A673 (cell line): Measurements from ENCODE around the gene SPC24. TPM values are rescaled to one million over a fixed set of nuclear protein-coding genes. Genes with fewer than 3 reads are reported as not detected.

Experiments
- BruUV-seq: library from RNA; stranded (reverse); fragments of 400-500 nt; replicated peaks from 2 replicates; lab custom pipeline; 2021; lab: Mats Ljungman, UMichigan
- CTCF ChIA-PET: fragments of 300-600 bp; sonication (Branson Sonifier 250); formaldehyde crosslinking; loops from one replicate; lab custom pipeline; 2022; ENCODE audit warnings: antibody characterized with exemption; lab: Charles Lee
- POLR2A ChIA-PET: fragments of 300-600 bp; sonication (Branson Sonifier 250); formaldehyde crosslinking; loops from one replicate; lab custom pipeline; 2022; ENCODE audit warnings: antibody characterized with exemption; ENCODE audit not compliant: low non-redundant PET; lab: Charles Lee
- DNase-seq: peaks from one replicate; pipeline ENCODE4 v3.0.0-alpha.2; 2015; ENCODE audit warnings: low spot score
- H3K27ac ChIP-seq: fragments of 200-600 bp; sonication (generic); 2 replicates; pipeline ENCODE4 v1.5.1; 2016; ENCODE audit warnings: mixed run types, low read depth, mild to moderate bottlenecking, mixed read lengths, antibody characterized with exemption, low read length; ENCODE audit not compliant: poor library complexity, severe bottlenecking
- H3K27me3 ChIP-seq: fragments of 200-600 bp; sonication (generic); replicated peaks from 2 replicates; pipeline ENCODE4 v1.6.1; 2017; ENCODE audit warnings: mixed run types, low read depth, mild to moderate bottlenecking, mixed read lengths, antibody characterized with exemption, low read length; ENCODE audit not compliant: insufficient read depth, poor library complexity
- H3K36me3 ChIP-seq: fragments of 200-600 bp; sonication (generic); 2 replicates; pipeline ENCODE4 v1.6.1; 2016; ENCODE audit warnings: mixed run types, mild to moderate bottlenecking, mixed read lengths, antibody characterized with exemption, low read length; ENCODE audit not compliant: insufficient read depth, poor library complexity, severe bottlenecking
- H3K4me1 ChIP-seq: fragments of 200-600 bp; sonication (generic); 2 replicates; pipeline ENCODE4 v1.6.1; 2017; ENCODE audit warnings: mixed run types, mild to moderate bottlenecking, mixed read lengths, antibody characterized with exemption, low read length; ENCODE audit not compliant: insufficient read depth, poor library complexity, severe bottlenecking
- H3K4me3 ChIP-seq: fragments of 200-600 bp; sonication (generic); 2 replicates; pipeline ENCODE4 v1.5.1; 2016; ENCODE audit warnings: low read depth, mixed run types, mild to moderate bottlenecking, mixed read lengths, low read length; ENCODE audit not compliant: poor library complexity, severe bottlenecking
- H3K9me3 ChIP-seq: fragments of 200-600 bp; sonication (generic); 2 replicates; pipeline ENCODE4 v1.6.1; 2016; ENCODE audit warnings: mixed run types, low read depth, mild to moderate bottlenecking, mixed read lengths, antibody characterized with exemption, low read length; ENCODE audit not compliant: poor library complexity, severe bottlenecking
- EZH2 ChIP-seq: fragments of 200-600 bp; sonication (generic); IDR thresholded peaks from 2 replicates; pipeline ENCODE4 v1.6.1; 2017; ENCODE audit warnings: borderline replicate concordance, low read depth, mild to moderate bottlenecking, mixed read lengths, antibody characterized with exemption, low read length; ENCODE audit not compliant: poor library complexity, severe bottlenecking
- intact Hi-C: fragments of 100-400 bp; cut with micrococcal nuclease; formaldehyde crosslinking; loops from one replicate; pipeline ENCODE4 v1.10.0; 2022; ENCODE audit not compliant: unreplicated experiment
- total RNA-seq: library from RNA; stranded (reverse); gene quantifications from 2 replicates; pipeline ENCODE4 v1.2.3, GENCODE V29; 2021
- TF ChIP-seq, protein P1 (sequence below): fragments of 300-800, 200-600 bp; sonication (generic); conservative IDR thresholded peaks from 2 replicates; pipeline ENCODE4 v1.5.1; 2017; ENCODE audit warnings: low read depth, mild to moderate bottlenecking, antibody characterized with exemption, low read length, moderate library complexity, mixed read lengths

SPC24 gene
- total RNA-seq, 1 experiment from 2014 or later: 97.6 TPM

DNA sequence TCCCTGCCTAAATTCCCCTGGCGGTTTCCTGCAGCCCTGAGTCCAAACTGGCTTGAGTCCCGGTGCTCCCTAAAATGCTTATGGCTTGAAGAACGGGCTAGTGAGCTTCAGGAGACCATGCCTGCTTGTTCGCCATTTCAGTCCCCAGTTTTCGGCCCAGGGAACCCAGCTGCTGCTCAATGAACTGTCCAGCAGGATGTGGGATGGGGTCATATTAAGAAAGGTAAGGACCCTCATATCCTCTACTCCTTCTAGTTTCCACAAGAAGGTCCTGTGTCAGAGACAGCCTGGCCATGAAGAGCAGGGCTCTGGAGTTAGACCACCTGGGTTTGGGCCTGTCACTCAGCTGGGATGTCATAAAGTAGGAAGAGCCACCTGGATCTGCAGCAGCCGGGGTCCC, 17.0 kb upstream of the SPC24 start:
- DNase-seq: no peak
- TF ChIP-seq, protein P1, sequence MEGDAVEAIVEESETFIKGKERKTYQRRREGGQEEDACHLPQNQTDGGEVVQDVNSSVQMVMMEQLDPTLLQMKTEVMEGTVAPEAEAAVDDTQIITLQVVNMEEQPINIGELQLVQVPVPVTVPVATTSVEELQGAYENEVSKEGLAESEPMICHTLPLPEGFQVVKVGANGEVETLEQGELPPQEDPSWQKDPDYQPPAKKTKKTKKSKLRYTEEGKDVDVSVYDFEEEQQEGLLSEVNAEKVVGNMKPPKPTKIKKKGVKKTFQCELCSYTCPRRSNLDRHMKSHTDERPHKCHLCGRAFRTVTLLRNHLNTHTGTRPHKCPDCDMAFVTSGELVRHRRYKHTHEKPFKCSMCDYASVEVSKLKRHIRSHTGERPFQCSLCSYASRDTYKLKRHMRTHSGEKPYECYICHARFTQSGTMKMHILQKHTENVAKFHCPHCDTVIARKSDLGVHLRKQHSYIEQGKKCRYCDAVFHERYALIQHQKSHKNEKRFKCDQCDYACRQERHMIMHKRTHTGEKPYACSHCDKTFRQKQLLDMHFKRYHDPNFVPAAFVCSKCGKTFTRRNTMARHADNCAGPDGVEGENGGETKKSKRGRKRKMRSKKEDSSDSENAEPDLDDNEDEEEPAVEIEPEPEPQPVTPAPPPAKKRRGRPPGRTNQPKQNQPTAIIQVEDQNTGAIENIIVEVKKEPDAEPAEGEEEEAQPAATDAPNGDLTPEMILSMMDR: no peak
- TF ChIP-seq EZH2: no peak
- ChIA-PET CTCF (no interaction called here), POLR2A (no interaction called here)
- Histone ChIP-seq H3K9me3 (no peaks in the 10 kb centered on the region), H3K4me3 (no peak overlapping the region), H3K27me3 (no peaks in the 10 kb centered on the region), H3K27ac (no peak overlapping the region), H3K36me3 (peaks cover 53% of the 10 kb centered on the region), H3K4me1 (no peaks in the 10 kb centered on the region)
- intact Hi-C loops: no loop called here
- BruUV-seq: no TSS peak

DNA sequence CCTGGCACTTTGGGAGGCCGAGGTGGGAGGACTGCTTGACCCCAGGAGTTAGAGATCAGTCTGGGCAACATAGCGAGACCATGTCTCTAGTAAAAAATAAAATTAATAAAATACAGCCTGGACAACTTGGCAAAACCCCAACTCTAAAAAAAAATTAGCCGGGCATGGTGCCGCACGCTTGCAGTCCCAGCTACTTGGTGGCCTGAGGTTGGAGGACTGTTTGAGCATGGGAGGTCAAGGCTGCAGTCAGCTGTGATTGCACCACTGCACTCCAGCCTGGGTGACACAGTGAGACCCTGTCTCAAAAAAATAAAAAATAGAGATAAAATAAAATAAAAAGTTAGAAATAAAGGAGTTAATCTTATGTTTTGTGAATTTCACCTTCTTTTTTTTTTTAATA, 15.6 kb upstream of the SPC24 start:
- H3K36me3 ChIP-seq: peaks cover 45% of the 10 kb centered on the region
- POLR2A ChIA-PET: no interaction called here
- H3K4me3 ChIP-seq: no peak overlapping the region
- no peak for TF ChIP-seq EZH2
- TF ChIP-seq, protein P1: no peak
- no peaks in the 10 kb centered on the region for H3K9me3 ChIP-seq
- H3K27me3 ChIP-seq: no peaks in the 10 kb centered on the region
- DNase-seq: no peak
- CTCF ChIA-PET: no interaction called here
- no peak overlapping the region for H3K27ac ChIP-seq
- no peaks in the 10 kb centered on the region for H3K4me1 ChIP-seq
- intact Hi-C loops: no loop called here
- BruUV-seq: no TSS peak

DNA sequence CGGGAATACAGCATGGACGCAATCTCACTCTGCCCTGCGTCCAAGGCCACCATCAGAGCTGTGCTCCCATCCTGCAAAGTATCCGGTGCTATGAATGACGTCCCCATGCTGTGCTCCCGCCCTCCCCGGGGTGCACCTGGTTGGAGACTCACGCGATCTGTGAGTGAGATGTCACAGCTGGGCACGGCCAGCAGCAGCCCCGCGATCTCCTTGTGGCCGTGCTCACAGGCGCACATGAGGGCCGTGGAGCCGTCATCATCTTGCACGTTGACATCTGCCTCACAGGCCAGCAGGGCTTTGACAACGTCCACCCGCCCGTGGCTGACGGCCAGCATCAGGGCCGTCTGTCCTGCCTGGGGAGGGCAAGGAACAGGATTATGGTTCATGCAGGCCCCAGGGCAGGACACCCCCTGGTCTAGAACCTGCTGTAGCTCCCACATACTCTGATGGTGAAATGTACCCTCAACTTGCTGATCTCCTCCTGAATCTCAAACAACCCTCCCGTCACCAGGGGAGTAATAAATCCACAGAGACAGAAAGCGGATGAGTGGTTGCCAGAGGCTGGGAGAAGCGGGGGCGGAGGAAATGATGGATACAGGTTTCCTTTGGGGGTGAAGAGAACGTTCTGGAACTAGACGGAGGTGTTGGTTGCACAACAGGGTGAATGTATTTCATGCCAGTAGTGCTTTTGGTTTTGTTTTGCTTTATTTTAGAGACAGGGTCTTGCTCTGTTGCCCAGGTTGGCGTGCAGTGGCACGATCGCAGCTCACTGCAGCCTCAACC, 14.5 kb upstream of the SPC24 start:
- Histone ChIP-seq H3K4me1 (no peaks in the 10 kb centered on the region), H3K27ac (no peak overlapping the region), H3K36me3 (peaks cover 42% of the 10 kb centered on the region), H3K4me3 (no peak overlapping the region), H3K9me3 (no peaks in the 10 kb centered on the region), H3K27me3 (no peaks in the 10 kb centered on the region)
- TF ChIP-seq, protein P1: no peak
- TF ChIP-seq EZH2: no peak
- DNase-seq: no peak
- intact Hi-C loops: no loop called here
- ChIA-PET POLR2A (no interaction called here), CTCF (no interaction called here)
- BruUV-seq: no TSS peak
